IPS-18a (cell line): ENCODE measurements around the gene CD226.

Experiments used
- H3K27ac ChIP-seq: one replicate; pipeline ENCODE4 v1.5.1; 2013; ENCODE audit warnings: low read length
- H3K27me3 ChIP-seq: one replicate; pipeline ENCODE4 v1.6.1; 2013; ENCODE audit warnings: mild to moderate bottlenecking, low read length; ENCODE audit not compliant: control insufficient read depth, insufficient read depth
- H3K36me3 ChIP-seq: one replicate; pipeline ENCODE4 v1.6.1; 2013; ENCODE audit warnings: low read depth, low read length; ENCODE audit not compliant: control insufficient read depth
- H3K4me1 ChIP-seq: one replicate; pipeline ENCODE4 v1.6.1; 2013; ENCODE audit warnings: low read depth, low read length; ENCODE audit not compliant: control insufficient read depth
- H3K4me3 ChIP-seq: one replicate; pipeline ENCODE4 v1.5.1; 2013; ENCODE audit warnings: low read length
- H3K9ac ChIP-seq: one replicate; pipeline ENCODE4 v1.6.1; 2013; ENCODE audit warnings: mild to moderate bottlenecking, low read length, moderate library complexity
- H3K9me3 ChIP-seq: one replicate; pipeline ENCODE4 v1.6.1; 2013; ENCODE audit warnings: low read depth, low read length; ENCODE audit not compliant: control insufficient read depth

Gene CD226

GRCh38 chr18:69820538-69820937, 127.1 kb downstream of the CD226 start:
- H3K4me1 ChIP-seq: no peaks in the 10 kb centered on the region
- H3K36me3 ChIP-seq: no peaks in the 10 kb centered on the region
- no peak overlapping the region for H3K4me3 ChIP-seq
- H3K9me3 ChIP-seq: peaks cover 3% of the 10 kb centered on the region
- H3K27me3 ChIP-seq: no peaks in the 10 kb centered on the region
- no peak overlapping the region for H3K27ac ChIP-seq
- no peak overlapping the region for H3K9ac ChIP-seq

- Histone ChIP-seq H3K27ac (no peak overlapping the region), H3K27me3 (no peaks in the 10 kb centered on the region), H3K4me3 (no peak overlapping the region), H3K9ac (no peak overlapping the region), H3K4me1 (no peaks in the 10 kb centered on the region), H3K36me3 (no peaks in the 10 kb centered on the region), H3K9me3 (peaks cover 3% of the 10 kb centered on the region)
Measured at GRCh38 chr18:69819460-69819859, 128.2 kb downstream of the CD226 start.

- H3K36me3 ChIP-seq: no peaks in the 10 kb centered on the region
- H3K27me3 ChIP-seq: no peaks in the 10 kb centered on the region
- H3K4me1 ChIP-seq: no peaks in the 10 kb centered on the region
- H3K9ac ChIP-seq: no peak overlapping the region
- peaks cover 3% of the 10 kb centered on the region for H3K9me3 ChIP-seq
- no peak overlapping the region for H3K4me3 ChIP-seq
- H3K27ac ChIP-seq: no peak overlapping the region
Measured at GRCh38 chr18:69817335-69817940, 130.2 kb downstream of the CD226 start.

GRCh38 chr18:69814861-69815385, 132.8 kb downstream of the CD226 start:
- no peaks in the 10 kb centered on the region for H3K9me3 ChIP-seq
- H3K4me1 ChIP-seq: no peaks in the 10 kb centered on the region
- H3K9ac ChIP-seq: no peak overlapping the region
- H3K36me3 ChIP-seq: no peaks in the 10 kb centered on the region
- H3K4me3 ChIP-seq: no peak overlapping the region
- no peak overlapping the region for H3K27ac ChIP-seq
- H3K27me3 ChIP-seq: no peaks in the 10 kb centered on the region

- Histone ChIP-seq H3K9ac (no peak overlapping the region), H3K9me3 (no peaks in the 10 kb centered on the region), H3K36me3 (no peaks in the 10 kb centered on the region), H3K4me3 (no peak overlapping the region), H3K27ac (no peak overlapping the region), H3K4me1 (no peaks in the 10 kb centered on the region), H3K27me3 (no peaks in the 10 kb centered on the region)
Measured at GRCh38 chr18:69813559-69813958, 134.1 kb downstream of the CD226 start.

- Histone ChIP-seq H3K27me3 (no peaks in the 10 kb centered on the region), H3K9ac (no peak overlapping the region), H3K9me3 (no peaks in the 10 kb centered on the region)
Measured at GRCh38 chr18:69808399-69808798, 139.3 kb downstream of the CD226 start.

GRCh38 chr18:69804776-69805501, 142.7 kb downstream of the CD226 start:
- no peaks in the 10 kb centered on the region for H3K9me3 ChIP-seq
- H3K4me1 ChIP-seq: no peaks in the 10 kb centered on the region
- H3K9ac ChIP-seq: no peak overlapping the region
- no peak overlapping the region for H3K4me3 ChIP-seq
- H3K27me3 ChIP-seq: no peaks in the 10 kb centered on the region
- H3K36me3 ChIP-seq: no peaks in the 10 kb centered on the region
- H3K27ac ChIP-seq: no peak overlapping the region

More at GRCh38 chr18:69808399-69808798, 139.3 kb downstream of the CD226 start:
- no peak overlapping the region for H3K4me3 ChIP-seq
- H3K27ac ChIP-seq: no peak overlapping the region
- no peaks in the 10 kb centered on the region for H3K4me1 ChIP-seq
- no peaks in the 10 kb centered on the region for H3K36me3 ChIP-seq
